ENCODE data around the gene MEIOC. TPM values are rescaled to one million over a fixed set of nuclear protein-coding genes. Genes with fewer than 3 reads are reported as not detected.
"Not testable (repeated sequence)": the region's sequence is repeated elsewhere in the genome, so short reads cannot be mapped to it uniquely, and the experiment has no call there.

MEIOC gene
- total RNA-seq, 1 experiment from 2014 or later, result 3.0 TPM

DNA sequence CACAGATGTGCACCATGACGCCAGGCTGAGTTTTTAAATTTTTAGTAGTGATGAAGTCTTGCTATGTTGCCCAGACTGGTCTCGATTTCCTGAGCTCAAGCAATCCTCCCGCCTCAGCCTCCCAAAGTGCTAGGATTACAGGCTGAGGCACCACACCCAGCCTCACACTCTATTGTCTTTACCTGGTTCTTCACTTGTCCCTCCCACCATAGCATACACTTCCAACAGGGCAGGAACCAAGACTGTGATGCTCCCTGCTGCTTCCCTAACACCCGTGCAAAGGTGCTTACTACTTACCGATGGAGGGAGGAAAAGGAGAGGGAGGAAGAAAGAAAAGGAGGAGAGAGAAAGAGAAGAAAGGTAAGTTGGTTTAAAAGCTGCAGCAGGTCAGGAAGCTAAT, 41.4 kb upstream of the MEIOC start:
- H3K56ac ChIP-seq (ENCODE audit: insufficient read length, low read depth, low read length), result no peak overlapping the region
- H3K14ac ChIP-seq (ENCODE audit: insufficient read depth, low read length), result no peak overlapping the region
- no peak overlapping the region for H3K27ac ChIP-seq (ENCODE audit: insufficient read length, low read depth, low read length)
- no peak for TF ChIP-seq CTCF (conservative IDR thresholded peaks at IDR 0.05)
- no peak overlapping the region for H3K4ac ChIP-seq (ENCODE audit: low read depth, low read length)
- H4K20me1 ChIP-seq (ENCODE audit: control insufficient read depth, insufficient read depth, insufficient read length), result no peaks in the 10 kb centered on the region
- H2BK120ac ChIP-seq (ENCODE audit: low read depth, low read length, poor library complexity, severe bottlenecking), result no peak overlapping the region
- no peaks in the 10 kb centered on the region for H3K9me3 ChIP-seq (ENCODE audit: control insufficient read depth, low read depth, low read length)
- no peak overlapping the region for H3T11ph ChIP-seq (ENCODE audit: low read length)
- H2BK12ac ChIP-seq (ENCODE audit: insufficient read length, low read depth, low read length), result no peak overlapping the region
- no peak overlapping the region for H2BK15ac ChIP-seq (ENCODE audit: low read depth, low read length)
- H4K8ac ChIP-seq (replicated peaks; ENCODE audit: insufficient read length, low read depth, low read length), result no peak overlapping the region
- no peak overlapping the region for H4K91ac ChIP-seq (ENCODE audit: insufficient read length, low read depth, low read length)
- no peaks in the 10 kb centered on the region for H3K79me2 ChIP-seq (ENCODE audit: insufficient read depth, low read length)
- H3K79me1 ChIP-seq (ENCODE audit: insufficient read depth, low read depth, low read length, poor library complexity, severe bottlenecking), result no peaks in the 10 kb centered on the region
- no peaks in the 10 kb centered on the region for H3K27me3 ChIP-seq (ENCODE audit: insufficient read depth, low read length)
- Mint-ChIP-seq H3K36me3 (ENCODE audit: insufficient read depth in 1 of 3, low read depth in 3 of 3) (no peaks in the 10 kb centered on the region), H3K4me1 (peaks cover 9 to 23% of the 10 kb centered on the region in 2 experiments), H3K27ac (no peak overlapping the region), H3K4me3 (no peak overlapping the region), H3K27me3 (ENCODE audit: low read depth) (peaks cover 4% of the 10 kb centered on the region), H3K9me3 (no peaks in the 10 kb centered on the region)
- H3K4me1 ChIP-seq (ENCODE audit: insufficient read depth, low read length), result peaks cover 2% of the 10 kb centered on the region; the same call in 1 of the 2 replicates
- H3K18ac ChIP-seq (ENCODE audit: insufficient read length, low read depth, low read length), result no peak overlapping the region
- no CpG with 5 or more reads among the region's 5 CpGs for WGBS (ENCODE audit: extremely low coverage, insufficient read length, low lambda C conversion rate)
- no peak overlapping the region for H4K5ac ChIP-seq (ENCODE audit: insufficient read length, low read depth, low read length)
- no peak overlapping the region for H2AFZ ChIP-seq (ENCODE audit: low read length)
- no peak overlapping the region for H3K9ac ChIP-seq (ENCODE audit: extremely low read depth, insufficient read length, low read length)
- DNase-seq, result no peak
- H3K23me2 ChIP-seq (ENCODE audit: insufficient read length, low read depth, low read length, poor library complexity, severe bottlenecking), result no peaks in the 10 kb centered on the region
- no peak overlapping the region for H2BK5ac ChIP-seq (ENCODE audit: insufficient read length, low read length)
- no peak overlapping the region for H2BK20ac ChIP-seq (ENCODE audit: low read depth, low read length, poor library complexity, severe bottlenecking)
- no peak overlapping the region for H2AK5ac ChIP-seq (ENCODE audit: insufficient read length, low read length)
- no peak overlapping the region for H3K23ac ChIP-seq (ENCODE audit: insufficient read length, low read depth, low read length)
- no peak overlapping the region for H3K4me2 ChIP-seq (ENCODE audit: insufficient read depth, insufficient read length, low read length)

GRCh38 chr17:44618652-44619051, 37.6 kb upstream of the MEIOC start:
- H2BK15ac ChIP-seq (ENCODE audit: low read depth, low read length); H3K36me3 Mint-ChIP-seq (ENCODE audit: insufficient read depth in 1 of 3, low read depth in 3 of 3); H2BK12ac ChIP-seq (ENCODE audit: insufficient read length, low read depth, low read length); H3K27me3 ChIP-seq (ENCODE audit: insufficient read depth, low read length); H3K27ac Mint-ChIP-seq; H3K9me3 Mint-ChIP-seq; H2BK20ac ChIP-seq (ENCODE audit: low read depth, low read length, poor library complexity, severe bottlenecking); H3K27ac ChIP-seq (ENCODE audit: insufficient read length, low read depth, low read length); H3K4me3 Mint-ChIP-seq; H3K9ac ChIP-seq (ENCODE audit: extremely low read depth, insufficient read length, low read length); H2AK5ac ChIP-seq (ENCODE audit: insufficient read length, low read length); H4K8ac ChIP-seq (replicated peaks; ENCODE audit: insufficient read length, low read depth, low read length); H3T11ph ChIP-seq (ENCODE audit: low read length); H3K4me2 ChIP-seq (ENCODE audit: insufficient read depth, insufficient read length, low read length); H3K4me1 Mint-ChIP-seq; H4K91ac ChIP-seq (ENCODE audit: insufficient read length, low read depth, low read length); DNase-seq; H3K27me3 Mint-ChIP-seq (ENCODE audit: low read depth); H3K4me1 ChIP-seq (ENCODE audit: insufficient read depth, low read length); H3K18ac ChIP-seq (ENCODE audit: insufficient read length, low read depth, low read length); H2AFZ ChIP-seq (ENCODE audit: low read length); H4K5ac ChIP-seq (ENCODE audit: insufficient read length, low read depth, low read length); H3K56ac ChIP-seq (ENCODE audit: insufficient read length, low read depth, low read length); H3K23ac ChIP-seq (ENCODE audit: insufficient read length, low read depth, low read length); H3K9me3 ChIP-seq (ENCODE audit: control insufficient read depth, low read depth, low read length); H3K79me2 ChIP-seq (ENCODE audit: insufficient read depth, low read length); H4K20me1 ChIP-seq (ENCODE audit: control insufficient read depth, insufficient read depth, insufficient read length); H3K14ac ChIP-seq (ENCODE audit: insufficient read depth, low read length); H2BK5ac ChIP-seq (ENCODE audit: insufficient read length, low read length); H3K23me2 ChIP-seq (ENCODE audit: insufficient read length, low read depth, low read length, poor library complexity, severe bottlenecking); H2BK120ac ChIP-seq (ENCODE audit: low read depth, low read length, poor library complexity, severe bottlenecking); H3K79me1 ChIP-seq (ENCODE audit: insufficient read depth, low read depth, low read length, poor library complexity, severe bottlenecking); H3K4ac ChIP-seq (ENCODE audit: low read depth, low read length): not testable (repeated sequence)
- no CpG with 5 or more reads among the region's 9 CpGs for WGBS (ENCODE audit: extremely low coverage, insufficient read length, low lambda C conversion rate)

Data from H9 (cell line).